Bronchial epithelial cell (primary cell): ENCODE measurements around the gene NTN4. TPM values are rescaled to one million over a fixed set of nuclear protein-coding genes. Genes with fewer than 3 reads are reported as not detected.

Source experiments
- DNase-seq: peaks from one replicate; pipeline ENCODE4 v3.0.0-alpha.2; 2010; ENCODE audit warnings: low read depth
- FAIRE-seq: peaks from 2 replicates; lab custom pipeline; 2011; peaks lifted over from hg19 to GRCh38; lab: Jason Lieb, UNC
- H3K27me3 ChIP-seq: 2 replicates; pipeline ENCODE4 v1.5.1; 2011; ENCODE audit warnings: low read length; ENCODE audit not compliant: control insufficient read depth, insufficient read depth
- H3K36me3 ChIP-seq: 2 replicates; pipeline ENCODE4 v1.5.1; 2011; ENCODE audit warnings: low read length; ENCODE audit not compliant: control insufficient read depth, insufficient read depth
- H3K4me3 ChIP-seq: 2 replicates; pipeline ENCODE4 v1.5.1; 2011; ENCODE audit warnings: mild to moderate bottlenecking, low read depth, low read length, control low read depth
- total RNA-seq: library from RNA; depleted of rRNA; stranded (reverse); fragments of >200 nt; gene quantifications from 2 replicates; pipeline ENCODE4 v1.2.1, GENCODE V29; 2014
- TF ChIP-seq, protein P1 (sequence below): IDR thresholded peaks from 2 replicates; pipeline ENCODE4 v1.5.1; 2011; ENCODE audit warnings: mild to moderate bottlenecking, moderate library complexity, low read length, control low read depth, inconsistent platforms; ENCODE audit not compliant: insufficient read depth, severe bottlenecking

NTN4 gene
- total RNA-seq, 1 donor from 2014 or later: 50.3 TPM

DNA sequence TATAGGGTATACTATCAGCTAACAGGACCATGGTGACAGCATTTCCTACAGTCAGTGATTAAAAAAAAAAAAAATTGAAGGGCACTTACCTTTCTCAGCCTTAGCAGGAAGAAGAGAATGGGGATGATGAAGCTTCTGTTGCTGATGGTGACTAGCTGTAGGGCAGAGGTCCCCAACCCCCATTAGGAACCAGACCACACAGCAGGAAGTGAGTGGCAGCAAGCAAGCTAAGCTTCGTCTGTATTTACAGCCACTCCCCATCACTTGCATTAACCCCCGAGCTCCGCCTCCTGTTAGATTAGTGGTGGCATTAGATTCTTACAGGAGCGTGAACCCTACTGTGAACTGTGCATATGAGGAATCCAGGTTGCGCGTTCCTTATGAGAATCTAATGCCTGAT, 148.0 kb downstream of the NTN4 start:
- FAIRE-seq: no peak
- TF ChIP-seq, protein P1, sequence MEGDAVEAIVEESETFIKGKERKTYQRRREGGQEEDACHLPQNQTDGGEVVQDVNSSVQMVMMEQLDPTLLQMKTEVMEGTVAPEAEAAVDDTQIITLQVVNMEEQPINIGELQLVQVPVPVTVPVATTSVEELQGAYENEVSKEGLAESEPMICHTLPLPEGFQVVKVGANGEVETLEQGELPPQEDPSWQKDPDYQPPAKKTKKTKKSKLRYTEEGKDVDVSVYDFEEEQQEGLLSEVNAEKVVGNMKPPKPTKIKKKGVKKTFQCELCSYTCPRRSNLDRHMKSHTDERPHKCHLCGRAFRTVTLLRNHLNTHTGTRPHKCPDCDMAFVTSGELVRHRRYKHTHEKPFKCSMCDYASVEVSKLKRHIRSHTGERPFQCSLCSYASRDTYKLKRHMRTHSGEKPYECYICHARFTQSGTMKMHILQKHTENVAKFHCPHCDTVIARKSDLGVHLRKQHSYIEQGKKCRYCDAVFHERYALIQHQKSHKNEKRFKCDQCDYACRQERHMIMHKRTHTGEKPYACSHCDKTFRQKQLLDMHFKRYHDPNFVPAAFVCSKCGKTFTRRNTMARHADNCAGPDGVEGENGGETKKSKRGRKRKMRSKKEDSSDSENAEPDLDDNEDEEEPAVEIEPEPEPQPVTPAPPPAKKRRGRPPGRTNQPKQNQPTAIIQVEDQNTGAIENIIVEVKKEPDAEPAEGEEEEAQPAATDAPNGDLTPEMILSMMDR: no peak
- Histone ChIP-seq H3K4me3 (no peak overlapping the region), H3K27me3 (no peaks in the 10 kb centered on the region), H3K36me3 (no peaks in the 10 kb centered on the region)
- DNase-seq: no peak

GRCh38 chr12:95641299-95641952, 149.1 kb downstream of the NTN4 start:
- TF ChIP-seq, protein P1: no peak
- H3K36me3 ChIP-seq: no peaks in the 10 kb centered on the region
- H3K27me3 ChIP-seq: no peaks in the 10 kb centered on the region
- no peak overlapping the region for H3K4me3 ChIP-seq
- DNase-seq: no peak
- FAIRE-seq: no peak

DNA sequence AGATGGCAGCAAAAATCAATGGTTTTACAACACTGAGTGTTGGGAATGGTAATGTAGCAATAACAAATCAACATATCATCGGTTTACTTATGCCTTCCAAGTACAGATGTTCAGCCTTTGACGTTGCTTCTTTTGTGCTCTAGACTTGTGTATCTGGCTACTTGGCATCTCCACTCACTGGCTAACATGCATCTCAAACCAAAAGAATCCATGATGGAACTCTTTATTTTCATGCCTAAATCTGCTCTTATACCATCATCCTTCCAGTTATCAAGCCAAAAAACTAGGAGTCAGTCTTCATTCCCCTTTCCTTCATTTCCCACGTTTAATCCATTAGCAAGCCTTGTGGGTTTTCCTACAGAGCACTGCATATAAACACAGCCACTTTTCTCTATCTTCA, 150.0 kb downstream of the NTN4 start:
- TF ChIP-seq, protein P1: no peak

DNA sequence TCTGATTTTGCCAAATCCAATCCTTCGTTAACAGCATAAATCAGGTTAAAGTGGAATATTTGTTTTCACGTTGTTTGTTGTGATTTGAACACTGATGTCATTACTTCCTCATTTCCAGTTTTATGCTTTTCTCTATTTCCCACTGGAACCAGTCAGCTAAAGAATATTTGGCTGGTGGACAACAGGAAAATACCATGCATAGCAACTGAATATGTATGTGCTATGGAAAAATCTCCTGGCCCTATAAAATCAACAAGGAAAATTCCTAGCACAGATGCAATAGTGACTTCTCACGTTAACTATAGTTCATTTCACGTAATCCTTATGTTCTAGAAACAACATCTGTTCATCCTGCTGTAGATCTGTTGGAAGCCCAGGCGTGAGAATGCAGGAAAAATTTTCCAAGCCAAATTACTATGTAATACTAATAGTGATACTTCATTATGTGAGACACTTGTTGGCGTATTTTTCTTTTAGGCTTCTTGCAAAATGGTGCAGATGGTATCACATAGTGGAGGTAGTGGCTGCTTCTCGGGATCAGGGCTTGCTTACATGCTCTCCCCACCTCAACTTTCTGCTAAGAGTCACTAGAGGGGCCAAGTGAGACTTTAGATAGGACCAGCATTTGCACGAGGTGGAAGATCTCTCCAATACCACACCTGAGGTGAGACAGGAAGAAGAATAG, 153.0 kb downstream of the NTN4 start:
- FAIRE-seq (no peak), DNase-seq (peak; percentile 44)
- no peaks in the 10 kb centered on the region for H3K36me3 ChIP-seq
- TF ChIP-seq, protein P1: no peak
- no peaks in the 10 kb centered on the region for H3K27me3 ChIP-seq
- H3K4me3 ChIP-seq: no peak overlapping the region

More for the DNA sequence above, 150.0 kb downstream of the NTN4 start:
- peak; percentile 32 for FAIRE-seq
- Histone ChIP-seq H3K4me3 (no peak overlapping the region), H3K27me3 (no peaks in the 10 kb centered on the region), H3K36me3 (no peaks in the 10 kb centered on the region)
- DNase-seq: no peak

- no peak for FAIRE-seq
- DNase-seq: no peak
- Histone ChIP-seq H3K4me3 (no peak overlapping the region), H3K36me3 (no peaks in the 10 kb centered on the region), H3K27me3 (no peaks in the 10 kb centered on the region)
- TF ChIP-seq, protein P1: no peak
Observed at GRCh38 chr12:95637010-95637409, 153.6 kb downstream of the NTN4 start.
